Parathyroid adenoma (tissue), 2 donors: ENCODE data around the gene LIM2.

Source experiments
- H2AFZ ChIP-seq: fragments of 300-600 bp; sonication (generic); one replicate; pipeline ENCODE4 v1.7.0; 2017; ENCODE audit warnings: antibody characterized with exemption, mild to moderate bottlenecking
- H3K27ac ChIP-seq: fragments of 300-600 bp; sonication (generic); one replicate; pipeline ENCODE4 v1.7.0; 2017
- H3K27me3 ChIP-seq: fragments of 300-600 bp; sonication (generic); one replicate; pipeline ENCODE4 v1.7.0; 2017; ENCODE audit warnings: low read length; ENCODE audit not compliant: control insufficient read depth, insufficient read depth
- H3K36me3 ChIP-seq: fragments of 300-600 bp; sonication (generic); one replicate; pipeline ENCODE4 v1.7.0; 2017; ENCODE audit warnings: low read length; ENCODE audit not compliant: control insufficient read depth, insufficient read depth
- H3K4me1 ChIP-seq: fragments of 300-600 bp; sonication (generic); one replicate; pipeline ENCODE4 v1.7.0; 2017; ENCODE audit warnings: control low read depth
- H3K4me2 ChIP-seq: fragments of 300-600 bp; sonication (generic); one replicate; pipeline ENCODE4 v1.7.0; 2017; ENCODE audit warnings: low read length
- H3K4me3 ChIP-seq: fragments of 300-600 bp; sonication (generic); one replicate; pipeline ENCODE4 v1.7.0; 2017; ENCODE audit warnings: low read depth, low read length
- H3K79me2 ChIP-seq: fragments of 300-600 bp; sonication (generic); one replicate; pipeline ENCODE4 v1.7.0; 2017; ENCODE audit warnings: control low read depth
- H3K9ac ChIP-seq: fragments of 300-600 bp; sonication (generic); one replicate; pipeline ENCODE4 v1.7.0; 2017; ENCODE audit warnings: mild to moderate bottlenecking
- H3K9me3 ChIP-seq: fragments of 300-600 bp; sonication (generic); one replicate; pipeline ENCODE4 v1.7.0; 2017; ENCODE audit warnings: low read length; ENCODE audit not compliant: control insufficient read depth
- CTCF ChIP-seq: fragments of 300-600 bp; sonication (generic); IDR thresholded peaks from one replicate; pipeline ENCODE4 v1.7.0; 2017; ENCODE audit warnings: antibody characterized with exemption, mild to moderate bottlenecking
- donor health status: primary hyperparathyroidism.

Gene LIM2

GRCh38 chr19:51354103-51354741, 33.6 kb downstream of the LIM2 start:
- H3K4me3 ChIP-seq: no peak overlapping the region
- H3K4me2 ChIP-seq: peak overlapping the region; percentile 58
- H3K27me3 ChIP-seq: no peaks in the 10 kb centered on the region
- peaks cover 3% of the 10 kb centered on the region for H3K79me2 ChIP-seq
- peaks cover 13% of the 10 kb centered on the region for H3K4me1 ChIP-seq
- TF ChIP-seq CTCF: no peak
- H3K36me3 ChIP-seq: no peaks in the 10 kb centered on the region
- H3K9ac ChIP-seq: no peak overlapping the region
- H2AFZ ChIP-seq: no peak overlapping the region
- no peaks in the 10 kb centered on the region for H3K9me3 ChIP-seq
- no peak overlapping the region for H3K27ac ChIP-seq

DNA sequence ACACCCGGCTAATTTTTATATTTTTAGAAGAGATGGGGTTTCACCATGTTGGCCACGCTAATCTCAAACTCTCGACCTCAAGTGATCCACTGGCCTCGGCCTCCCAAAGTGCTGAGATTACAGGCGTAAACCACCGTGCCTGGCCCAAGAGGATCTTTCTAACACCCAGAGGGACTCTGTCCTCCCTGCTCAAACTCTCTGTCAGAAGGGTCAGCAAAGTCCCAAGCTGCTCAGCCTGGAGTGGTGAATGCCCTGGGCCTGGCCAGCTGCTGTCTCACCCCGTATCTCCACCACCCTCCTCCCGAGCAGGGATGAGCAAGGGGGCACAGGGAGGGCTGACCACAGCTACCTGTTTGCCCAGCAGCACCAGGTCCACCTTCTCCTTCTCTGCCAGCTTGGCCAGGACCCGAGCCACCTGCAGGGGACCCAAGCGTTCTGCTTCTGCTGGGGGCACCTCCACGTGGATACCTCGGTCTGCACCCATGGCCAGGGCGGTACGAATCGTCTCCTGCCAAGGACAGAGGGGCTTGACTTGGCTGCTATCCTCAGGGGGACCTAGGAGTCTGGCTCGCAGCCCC, 34.9 kb downstream of the LIM2 start:
- Histone ChIP-seq H3K27ac (no peak overlapping the region), H3K27me3 (no peaks in the 10 kb centered on the region), H3K9me3 (no peaks in the 10 kb centered on the region), H3K79me2 (peaks cover 3% of the 10 kb centered on the region), H3K4me1 (peaks cover 13% of the 10 kb centered on the region), H3K4me2 (no peak overlapping the region), H2AFZ (no peak overlapping the region), H3K36me3 (no peaks in the 10 kb centered on the region), H3K4me3 (no peak overlapping the region), H3K9ac (no peak overlapping the region)
- TF ChIP-seq CTCF: no peak

- Histone ChIP-seq H3K9me3 (no peaks in the 10 kb centered on the region), H3K27ac (no peak overlapping the region), H3K9ac (no peak overlapping the region), H3K36me3 (no peaks in the 10 kb centered on the region), H3K4me2 (no peak overlapping the region), H3K4me1 (peaks cover 13% of the 10 kb centered on the region), H3K79me2 (no peaks in the 10 kb centered on the region), H3K4me3 (no peak overlapping the region), H3K27me3 (no peaks in the 10 kb centered on the region), H2AFZ (no peak overlapping the region)
- no peak for TF ChIP-seq CTCF
Observed at GRCh38 chr19:51351266-51351990, 36.3 kb downstream of the LIM2 start.

DNA sequence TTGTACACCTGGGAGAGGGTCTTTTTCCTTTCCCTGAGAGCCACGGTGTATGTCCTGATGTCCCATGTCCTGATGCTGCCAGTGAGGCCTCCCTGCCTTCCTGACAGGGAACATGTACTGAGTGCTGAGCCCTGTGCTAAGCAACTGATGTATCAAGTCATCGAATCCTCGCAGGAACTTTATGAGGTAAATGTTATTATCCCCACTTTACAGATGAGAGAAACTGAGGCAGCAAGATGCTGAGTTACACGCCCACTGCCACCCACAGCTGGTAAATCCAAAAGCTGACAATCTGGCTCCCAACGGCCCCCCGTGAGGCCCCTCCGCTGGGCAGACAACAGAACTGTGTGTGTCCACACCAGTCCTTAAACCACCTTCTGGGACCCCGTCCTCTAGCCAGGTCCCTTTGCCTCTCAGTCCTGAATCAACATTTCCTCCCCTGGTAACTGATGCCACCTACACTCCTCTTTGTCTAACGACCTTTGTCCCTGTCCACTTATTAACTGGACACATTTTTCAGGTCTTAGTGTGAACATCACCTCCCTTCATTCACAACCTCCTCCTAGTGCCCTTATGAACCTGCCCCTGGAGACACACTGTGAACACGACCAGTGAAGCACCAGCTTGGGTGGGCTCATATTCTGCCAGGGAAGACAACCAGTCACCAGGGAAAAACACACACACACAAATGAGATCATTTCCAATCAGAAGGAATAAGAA, 40.4 kb downstream of the LIM2 start:
- Histone ChIP-seq H3K9ac (no peak overlapping the region), H2AFZ (no peak overlapping the region), H3K9me3 (no peaks in the 10 kb centered on the region), H3K4me1 (peaks cover under 1% of the 10 kb centered on the region), H3K4me3 (no peak overlapping the region), H3K27me3 (no peaks in the 10 kb centered on the region), H3K27ac (no peak overlapping the region), H3K79me2 (no peaks in the 10 kb centered on the region), H3K4me2 (no peak overlapping the region), H3K36me3 (no peaks in the 10 kb centered on the region)
- TF ChIP-seq CTCF: no peak
